ENCODE data around the gene TARS1. TPM values are rescaled to one million over a fixed set of nuclear protein-coding genes. Genes with fewer than 3 reads are reported as not detected.
A peak's percentile ranks its signal among the peaks of the same experiment; 100 is the strongest.

TARS1 gene
- total and polyA plus RNA-seq, 2 of the 4 experiments (the other 2 are of a cell fraction): 90.8 to 175 TPM

DNA sequence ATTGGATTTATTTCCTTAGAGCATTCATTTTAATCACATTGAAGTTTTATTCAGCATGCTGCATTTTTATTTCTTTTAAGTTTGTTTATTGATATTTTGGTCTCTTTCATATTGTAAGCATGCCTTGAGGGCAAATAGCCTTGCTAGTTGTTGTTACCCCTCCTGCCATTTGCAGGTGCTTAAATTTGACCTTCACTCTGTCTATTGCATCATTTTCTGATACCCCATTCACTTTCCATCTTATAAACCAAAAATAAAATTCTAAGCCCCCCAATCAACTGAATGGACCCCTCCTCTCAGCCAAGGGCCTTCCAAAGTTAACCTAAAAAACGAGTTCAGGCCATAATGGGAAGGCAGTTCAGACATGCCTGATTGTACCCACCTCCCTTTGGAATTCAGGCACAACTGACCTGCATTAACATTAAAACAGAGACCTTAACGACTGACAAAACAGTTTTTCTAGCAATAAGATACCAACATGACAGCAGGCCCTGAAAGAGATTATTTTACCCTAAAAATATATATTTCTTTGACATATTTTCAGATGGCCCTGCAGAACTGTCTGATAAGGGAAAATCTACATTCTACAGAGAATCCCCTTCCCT lies 32.1 kb downstream of the TARS1 start:
- Histone ChIP-seq H4K91ac (ENCODE audit: insufficient read depth, low read depth, low read length) (no peak overlapping the region), H3K4me3 (ENCODE audit: insufficient read depth, low read depth, low read length) (no peak overlapping the region), H3K23ac (ENCODE audit: low read depth, low read length) (no peak overlapping the region), H2AFZ (replicated peaks; ENCODE audit: low read length, poor library complexity) (no peak overlapping the region), H3K4me1 (ENCODE audit: control insufficient read depth, insufficient read depth, low read length) (no peaks in the 10 kb centered on the region), H3K56ac (ENCODE audit: extremely low read depth, insufficient read depth, low read length) (no peak overlapping the region), H3K4ac (ENCODE audit: low read depth, low read length) (no peak overlapping the region), H4K8ac (ENCODE audit: low read depth in 2 of 2, low read length in 2 of 2) (no peak overlapping the region), H3K79me1 (ENCODE audit: low read depth in 1 of 2, low read length in 2 of 2) (peaks cover 0 to 10% of the 10 kb centered on the region in 2 experiments; a peak in 3 of 4 replicates), H3K27me3 (ENCODE audit: control insufficient read depth, insufficient read depth, low read length) (no peaks in the 10 kb centered on the region), H3K4me2 (ENCODE audit: low read depth, low read length) (no peak overlapping the region), H3K36me3 (ENCODE audit: control insufficient read depth, insufficient read depth, low read length) (peaks cover 37% of the 10 kb centered on the region), H2BK20ac (ENCODE audit: low read depth, low read length) (no peak overlapping the region), H2BK5ac (ENCODE audit: low read depth, low read length, poor library complexity, severe bottlenecking) (no peak overlapping the region), H3K18ac (ENCODE audit: low read depth, low read length) (no peak overlapping the region), H2AK5ac (ENCODE audit: low read depth, low read length) (no peak overlapping the region), H2AK9ac (replicated peaks; ENCODE audit: low read depth, low read length, poor library complexity) (no peak overlapping the region), H2BK120ac (ENCODE audit: low read depth, low read length) (no peak overlapping the region), H3K14ac (replicated peaks; ENCODE audit: low read depth, low read length) (no peak overlapping the region), H3K9me3 (ENCODE audit: control insufficient read depth, insufficient read depth, low read length) (no peaks in the 10 kb centered on the region), H3K27ac (ENCODE audit: insufficient read depth, low read length) (no peak overlapping the region), H3K9me1 (ENCODE audit: insufficient read depth, low read length) (no peaks in the 10 kb centered on the region), H3K9ac (ENCODE audit: low read depth, low read length) (no peak overlapping the region), H4K5ac (ENCODE audit: low read depth, low read length) (no peak overlapping the region), H2BK15ac (ENCODE audit: low read depth, low read length) (no peak overlapping the region), H4K20me1 (ENCODE audit: insufficient read depth, low read length) (peaks cover 9% of the 10 kb centered on the region; the same call in 1 of the 2 replicates)
- ChIA-PET POLR2A (ENCODE audit: unreplicated experiment) (no interaction called here), CTCF (no interaction called here)
- in situ Hi-C loops (cut with MboI; ENCODE audit: low sequenced_read_pairs): no loop called here
- 80% methylated on average over 1 of the region's 2 CpGs; no CpG with 5 or more reads in 1 of the 2 experiments for WGBS, 2 experiments (ENCODE audit: extremely low coverage in 2 of 2, insufficient read length in 1 of 2)
- no TSS peak for BruUV-seq (replicated peaks)
- dilution Hi-C loops (cut with HindIII; ENCODE audit: low sequenced_read_pairs, unreplicated experiment): no loop called here
- intact Hi-C loops (cut with micrococcal nuclease): loop anchor here (5.0 kb wide), 1 partner anchor 459 kb away; no protein-coding TSS in a partner anchor
- DNase-seq (no peak), ATAC-seq (ENCODE audit: low read depth) (no peak)
- no peak for TF ChIP-seq RAD21 (IDR thresholded peaks at IDR 0.05; ENCODE audit: low read length)
- peak; percentile 34; the same call in 1 of the 2 replicates for TF ChIP-seq CEBPB (IDR thresholded peaks at IDR 0.05; ENCODE audit: low read depth, low read length)
- TF ChIP-seq, protein P1, sequence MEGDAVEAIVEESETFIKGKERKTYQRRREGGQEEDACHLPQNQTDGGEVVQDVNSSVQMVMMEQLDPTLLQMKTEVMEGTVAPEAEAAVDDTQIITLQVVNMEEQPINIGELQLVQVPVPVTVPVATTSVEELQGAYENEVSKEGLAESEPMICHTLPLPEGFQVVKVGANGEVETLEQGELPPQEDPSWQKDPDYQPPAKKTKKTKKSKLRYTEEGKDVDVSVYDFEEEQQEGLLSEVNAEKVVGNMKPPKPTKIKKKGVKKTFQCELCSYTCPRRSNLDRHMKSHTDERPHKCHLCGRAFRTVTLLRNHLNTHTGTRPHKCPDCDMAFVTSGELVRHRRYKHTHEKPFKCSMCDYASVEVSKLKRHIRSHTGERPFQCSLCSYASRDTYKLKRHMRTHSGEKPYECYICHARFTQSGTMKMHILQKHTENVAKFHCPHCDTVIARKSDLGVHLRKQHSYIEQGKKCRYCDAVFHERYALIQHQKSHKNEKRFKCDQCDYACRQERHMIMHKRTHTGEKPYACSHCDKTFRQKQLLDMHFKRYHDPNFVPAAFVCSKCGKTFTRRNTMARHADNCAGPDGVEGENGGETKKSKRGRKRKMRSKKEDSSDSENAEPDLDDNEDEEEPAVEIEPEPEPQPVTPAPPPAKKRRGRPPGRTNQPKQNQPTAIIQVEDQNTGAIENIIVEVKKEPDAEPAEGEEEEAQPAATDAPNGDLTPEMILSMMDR (conservative IDR thresholded peaks at IDR 0.05; ENCODE audit: low read depth, low read length): no peak
- TF ChIP-seq SMC3 (IDR thresholded peaks at IDR 0.05; ENCODE audit: low read depth, low read length): no peak
- no peak for TF ChIP-seq NFE2L2 (IDR thresholded peaks at IDR 0.05; ENCODE audit: low read depth, low read length)
- TF ChIP-seq BHLHE40 (IDR thresholded peaks at IDR 0.05; ENCODE audit: low read depth, low read length): no peak

Data from IMR-90 (cell line).